Keratinocyte (primary cell): ENCODE measurements around the gene ARID3A. TPM values are rescaled to one million over a fixed set of nuclear protein-coding genes. Genes with fewer than 3 reads are reported as not detected.

Source experiments
- DNase-seq: peaks from one replicate; pipeline ENCODE4 v3.0.0-alpha.2; 2011; ENCODE audit warnings: low read depth, missing footprints, low spot score
- FAIRE-seq: peaks from 2 replicates; lab custom pipeline; 2011; peaks lifted over from hg19 to GRCh38; lab: Jason Lieb, UNC
- H2AFZ ChIP-seq: 2 replicates; pipeline ENCODE4 v1.6.0; 2012; ENCODE audit warnings: low read length, control low read depth, inconsistent platforms; ENCODE audit not compliant: control insufficient read depth
- H3K27ac ChIP-seq: 2 replicates; pipeline ENCODE4 v1.5.1; 2011; ENCODE audit warnings: low read length; ENCODE audit not compliant: control insufficient read depth, insufficient read depth
- H3K27me3 ChIP-seq: 3 replicates; pipeline ENCODE4 v1.6.0; 2011; ENCODE audit warnings: low read length; ENCODE audit not compliant: control insufficient read depth, insufficient read depth; ENCODE audit errors: extremely low read depth
- H3K36me3 ChIP-seq, 2 experiments: 2 replicates in 1 of 2; 3 replicates in 1 of 2; pipeline ENCODE4 v1.5.1; 2011; ENCODE audit warnings: low read length in 2 of 2, mild to moderate bottlenecking in 1 of 2; ENCODE audit not compliant: control insufficient read depth in 2 of 2, insufficient read depth in 2 of 2; ENCODE audit errors: extremely low read depth in 1 of 2
- H3K4me1 ChIP-seq: 3 replicates; pipeline ENCODE4 v1.5.1; 2011; ENCODE audit warnings: low read length; ENCODE audit not compliant: control insufficient read depth, insufficient read depth; ENCODE audit errors: extremely low read depth
- H3K4me2 ChIP-seq: 3 replicates; pipeline ENCODE4 v1.6.0; 2011; ENCODE audit warnings: low read depth, low read length; ENCODE audit not compliant: control insufficient read depth, insufficient read depth; ENCODE audit errors: extremely low read depth
- H3K4me3 ChIP-seq, 3 experiments: fragments of 200-600 bp in 1 of 3; sonication (generic) in 1 of 3; 2 replicates in 2 of 3; 3 replicates in 1 of 3; pipeline ENCODE4 v1.5.1; 2011 to 2016; ENCODE audit warnings: low read length in 3 of 3, mild to moderate bottlenecking in 3 of 3, control low read depth in 2 of 3, inconsistent platforms in 1 of 3, low read depth in 1 of 3, mixed read lengths in 1 of 3, mixed run types in 1 of 3, moderate library complexity in 1 of 3; ENCODE audit not compliant: control insufficient read depth in 2 of 3, insufficient read depth in 2 of 3; ENCODE audit errors: extremely low read depth in 1 of 3
- H3K79me2 ChIP-seq: 2 replicates; pipeline ENCODE4 v1.6.0; 2012; ENCODE audit warnings: low read length; ENCODE audit not compliant: control insufficient read depth, insufficient read depth
- H3K9ac ChIP-seq: 3 replicates; pipeline ENCODE4 v1.6.0; 2011; ENCODE audit warnings: low read length; ENCODE audit not compliant: control insufficient read depth, insufficient read depth; ENCODE audit errors: extremely low read depth
- H3K9me1 ChIP-seq: 3 replicates; pipeline ENCODE4 v1.6.0; 2011; ENCODE audit warnings: low read length; ENCODE audit not compliant: control insufficient read depth, insufficient read depth; ENCODE audit errors: extremely low read depth
- H3K9me3 ChIP-seq: 2 replicates; pipeline ENCODE4 v1.5.1; 2012; ENCODE audit warnings: low read depth, low read length; ENCODE audit not compliant: control insufficient read depth
- H4K20me1 ChIP-seq: 3 replicates; pipeline ENCODE4 v1.6.0; 2011; ENCODE audit warnings: low read length; ENCODE audit not compliant: control insufficient read depth, insufficient read depth; ENCODE audit errors: extremely low read depth
- CTCF ChIP-seq, 3 experiments: IDR thresholded peaks in 1 of 3; conservative IDR thresholded peaks in 1 of 3; optimal IDR thresholded peaks in 1 of 3; 2 replicates in 2 of 3; 3 replicates in 1 of 3; pipeline versions ENCODE3 to v1.5.1; 2011; ENCODE audit warnings: low read length in 3 of 3, mild to moderate bottlenecking in 3 of 3, moderate library complexity in 2 of 3, control low read depth in 1 of 3, inconsistent platforms in 1 of 3; ENCODE audit not compliant: insufficient read depth in 2 of 3; ENCODE audit errors: extremely low read depth in 1 of 3
- EZH2 ChIP-seq: IDR thresholded peaks from one replicate; pipeline ENCODE4 v1.6.1; 2012; ENCODE audit warnings: inconsistent platforms, mild to moderate bottlenecking, low read length, moderate library complexity
- dilution Hi-C: fragments of 300-500 bp; cut with MboI; formaldehyde crosslinking; loops from one replicate; pipeline ENCODE4 v1.7.0; 2020; ENCODE audit warnings: low sequenced_read_pairs; ENCODE audit not compliant: extremely low pct_ligation_motif_present
- polyA plus RNA-seq, 5 experiments: library from polyadenylated mRNA; depleted of rRNA in 3 of 5; stranded (reverse) in 3 of 5; stranded (forward) in 1 of 5; unstranded in 1 of 5; fragments of >200 nt; gene quantifications; 1 replicate in 1 of 5; 2 replicates in 3 of 5; 3 replicates in 1 of 5; pipeline versions ENCODE4 v1.2.1 to v1.2.3, GENCODE V29; 2011 to 2012; ENCODE audit warnings: missing spikeins in 2 of 5, low read depth in 1 of 5, low replicate concordance in 1 of 5

ARID3A gene
- polyA plus RNA-seq, 1 donor (not counting 4 experiments of a cell fraction or from before 2014, with no cell fraction given) = 2.6 TPM

DNA sequence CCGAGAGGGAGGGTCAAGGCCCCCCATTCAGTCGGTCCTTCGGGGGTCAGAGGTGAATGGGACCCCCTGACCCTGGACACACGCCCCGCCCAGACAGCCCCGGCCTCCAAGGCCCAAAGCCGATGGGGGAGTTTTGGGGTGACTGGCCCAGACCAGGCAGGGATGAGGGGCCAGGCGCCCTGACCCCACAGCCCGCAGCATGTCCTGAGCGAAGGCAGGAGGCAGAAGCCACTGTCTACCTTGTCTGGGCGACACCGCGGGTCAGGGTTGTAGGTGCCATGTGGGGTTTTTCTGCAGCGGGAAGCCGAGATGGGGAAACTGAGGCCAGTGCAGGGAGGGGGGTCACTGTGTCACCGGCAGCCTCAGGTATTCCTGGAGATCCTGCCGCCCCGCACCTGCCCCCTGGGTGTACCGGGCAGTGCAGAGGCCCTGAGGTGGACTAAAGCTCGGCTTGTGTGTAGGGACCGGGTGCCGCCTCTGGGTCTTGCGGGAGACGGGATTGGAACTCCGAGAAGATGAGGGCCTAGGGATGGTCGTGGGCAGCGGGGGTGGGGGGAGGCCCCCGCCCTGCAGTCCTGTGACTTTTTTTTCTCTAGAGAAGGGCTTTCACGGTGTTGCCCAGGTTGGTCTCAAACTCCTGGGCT lies 8.5 kb downstream of the ARID3A start:
- no peaks in the 10 kb centered on the region for H4K20me1 ChIP-seq
- no peak overlapping the region for H2AFZ ChIP-seq
- H3K9ac ChIP-seq = no peak overlapping the region
- H3K36me3 ChIP-seq = peaks cover 3 to 4% of the 10 kb centered on the region in 2 experiments
- DNase-seq (no peak), FAIRE-seq (no peak)
- no peak overlapping the region for H3K4me3 ChIP-seq
- no peaks in the 10 kb centered on the region for H3K27me3 ChIP-seq
- H3K9me1 ChIP-seq = no peaks in the 10 kb centered on the region
- H3K4me1 ChIP-seq = no peaks in the 10 kb centered on the region
- H3K27ac ChIP-seq = no peak overlapping the region
- TF ChIP-seq EZH2 (no peak), CTCF (optimal IDR thresholded peaks at IDR 0.05 in 1 of 3, IDR thresholded peaks at IDR 0.05 in 1 of 3, conservative IDR thresholded peaks at IDR 0.05 in 1 of 3; ENCODE audit: extremely low read depth in 1 of 3, insufficient read depth in 2 of 3, low read length in 3 of 3) (no peak)
- dilution Hi-C loops = no loop called here
- H3K79me2 ChIP-seq = no peaks in the 10 kb centered on the region
- H3K4me2 ChIP-seq = no peak overlapping the region
- no peaks in the 10 kb centered on the region for H3K9me3 ChIP-seq

DNA sequence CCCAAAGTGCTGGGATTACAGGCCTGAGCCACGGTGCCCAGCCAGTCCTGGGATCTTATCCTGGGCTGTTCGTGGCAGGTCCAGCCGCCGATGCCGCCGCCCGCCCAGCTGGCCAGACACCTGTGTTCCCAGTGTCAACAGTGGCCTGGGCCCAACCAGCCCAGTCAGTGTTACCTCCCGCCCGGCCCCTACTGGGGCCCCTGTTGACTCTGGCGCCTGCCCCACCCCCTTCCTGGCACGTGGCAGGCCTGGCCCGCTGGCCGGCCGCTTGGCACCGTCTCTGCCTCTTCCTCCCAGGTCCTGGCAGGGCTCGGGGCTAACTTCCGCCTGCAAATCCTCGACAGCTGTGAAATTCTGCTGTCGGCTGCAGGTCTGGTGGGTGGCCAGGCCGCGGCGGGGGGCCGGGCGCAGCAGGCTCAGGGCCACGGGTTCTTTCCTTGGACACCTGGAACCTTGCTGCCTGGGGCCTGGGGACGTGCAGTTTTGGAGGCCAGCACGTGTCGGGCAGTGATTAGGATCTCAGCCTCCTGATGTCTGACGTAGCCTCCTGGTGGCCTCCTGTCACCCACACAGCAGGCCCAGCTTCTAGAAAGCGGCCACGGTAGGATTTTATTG lies 9.1 kb downstream of the ARID3A start:
- dilution Hi-C loops = no loop called here
- no peak overlapping the region for H2AFZ ChIP-seq
- no peak for DNase-seq
- no peaks in the 10 kb centered on the region for H3K79me2 ChIP-seq
- no peak overlapping the region for H3K4me3 ChIP-seq
- H3K27me3 ChIP-seq = no peaks in the 10 kb centered on the region
- FAIRE-seq = no peak
- TF ChIP-seq EZH2 (no peak), CTCF (optimal IDR thresholded peaks at IDR 0.05 in 1 of 3, IDR thresholded peaks at IDR 0.05 in 1 of 3, conservative IDR thresholded peaks at IDR 0.05 in 1 of 3; ENCODE audit: extremely low read depth in 1 of 3, insufficient read depth in 2 of 3, low read length in 3 of 3) (no peak)
- no peaks in the 10 kb centered on the region for H3K9me3 ChIP-seq
- no peak overlapping the region for H3K9ac ChIP-seq
- H3K27ac ChIP-seq = no peak overlapping the region
- peaks cover 4% of the 10 kb centered on the region in 2 experiments for H3K36me3 ChIP-seq
- no peak overlapping the region for H3K4me2 ChIP-seq
- H3K4me1 ChIP-seq = no peaks in the 10 kb centered on the region
- H3K9me1 ChIP-seq = no peaks in the 10 kb centered on the region
- peaks cover 5% of the 10 kb centered on the region for H4K20me1 ChIP-seq
